Adrenal gland (tissue), 12 donors: ENCODE data around the gene CRYBG2. TPM values are rescaled to one million over a fixed set of nuclear protein-coding genes. Genes with fewer than 3 reads are reported as not detected.

ENCODE experiments used
- DNase-seq, 7 donors: peaks; one replicate each; pipeline ENCODE4 v3.0.0-alpha.2; 2019 to 2020
- H3K27ac ChIP-seq, 5 donors: fragments of 200-600 bp; sonication (generic) in 4 of 5; 1 replicate in 3 of 5; 2 replicates in 2 of 5; pipeline versions ENCODE4 v1.5.1 to v1.8.0; 2016 to 2020; ENCODE audit warnings: mild to moderate bottlenecking in 1 of 5
- H3K27me3 ChIP-seq: fragments of 200-600 bp; 2 replicates; pipeline ENCODE4 v1.8.0; 2021
- H3K36me3 ChIP-seq, 2 donors: fragments of 200-600 bp; replicated peaks in 1 of 2; 1 replicate in 1 of 2; 2 replicates in 1 of 2; pipeline versions ENCODE4 v1.5.1 to v1.8.0; 2018 to 2022
- H3K4me1 ChIP-seq, 2 donors: fragments of 200-600 bp; replicated peaks in 1 of 2; 1 replicate in 1 of 2; 2 replicates in 1 of 2; pipeline versions ENCODE4 v1.5.1 to v1.8.0; 2018 to 2021
- H3K4me3 ChIP-seq, 4 donors: fragments of 200-600 bp; sonication (generic) in 3 of 4; one replicate each; pipeline ENCODE4 v1.5.1; 2016 to 2018
- H3K9me3 ChIP-seq, 3 donors: fragments of 200-600 bp; sonication (generic) in 1 of 3; replicated peaks in 1 of 3; 1 replicate in 2 of 3; 2 replicates in 1 of 3; pipeline versions ENCODE4 v1.5.1 to v1.8.0; 2016 to 2021
- POLR2A ChIP-seq, 2 donors: fragments of 450-650 bp; IDR thresholded peaks; one replicate each; pipeline ENCODE4 v1.6.1; 2017; ENCODE audit warnings: antibody characterized with exemption in 2 of 2, mild to moderate bottlenecking in 2 of 2, moderate library complexity in 1 of 2
- WGBS, 4 donors: extraction: QIAGEN DNeasy Blood & Tissue Kit in 2 of 4; methylation state at CpG; one replicate each; pipeline versions ENCODE4 v1.1.5 to v1.1.7; 2013 to 2017; 5-methylcytosine and 5-hydroxymethylcytosine counted together
- intact Hi-C, 2 donors: fragments of 100-400 bp; cut with DNase I; formaldehyde crosslinking; loops; one replicate each; pipeline versions ENCODE4 v1.14.1 to v1.15.0; 2022 to 2023
- polyA plus RNA-seq, 3 donors: library from polyadenylated mRNA; stranded (reverse); fragments of 200-250 nt in 2 of 3; fragments of 350-450 nt in 1 of 3; fragmentation: Illumina TruSeq in 1 of 3; extraction: RNeasy Lipid Tissue Mini Kit (QIAGEN cat#74804) in 1 of 3; gene quantifications; one replicate each; pipeline ENCODE4 v1.2.3, GENCODE V29; 2013 to 2014
- total RNA-seq, 9 donors: library from RNA; depleted of rRNA in 4 of 9; stranded (reverse); fragments of >200 nt in 4 of 9; fragments of 120-200 nt in 1 of 9; fragmentation: NEBNext Ultra II Directional in 1 of 9; extraction: Animal tissue kit (Norgen Biotek cat#: 25700) in 1 of 9; gene quantifications; one replicate each; pipeline versions ENCODE4 v1.1.0 to v1.2.4, GENCODE V29; 2013 to 2023
- TF ChIP-seq, protein P1 (sequence below), 6 experiments: fragments of 450-650 bp in 4 of 6; fragments of 200-600 bp in 2 of 6; sonication (generic) in 1 of 6; IDR thresholded peaks; 1 replicate in 5 of 6; 2 replicates in 1 of 6; pipeline versions ENCODE4 v1.5.1 to v1.8.0; 2016 to 2021; ENCODE audit warnings: antibody characterized with exemption in 6 of 6, mild to moderate bottlenecking in 2 of 6, moderate library complexity in 1 of 6
- donor health status: healthy with polysubstance abuse.
- donor health status: Bipolar disorder and iron deficiency.
- donor health status: DM: yes; HTN: yes; CAD: no.
- donor health status: DM: no; HTN: no; CAD: no.
- donor health status: DM: no; HTN: no; CAD: no.
- donor health status: DM: yes; HTN: yes; CAD: no.

Gene CRYBG2
- total and polyA plus RNA-seq, 12 donors = 0.17 to 0.48 (median 0.20) TPM; not detected in 9

DNA sequence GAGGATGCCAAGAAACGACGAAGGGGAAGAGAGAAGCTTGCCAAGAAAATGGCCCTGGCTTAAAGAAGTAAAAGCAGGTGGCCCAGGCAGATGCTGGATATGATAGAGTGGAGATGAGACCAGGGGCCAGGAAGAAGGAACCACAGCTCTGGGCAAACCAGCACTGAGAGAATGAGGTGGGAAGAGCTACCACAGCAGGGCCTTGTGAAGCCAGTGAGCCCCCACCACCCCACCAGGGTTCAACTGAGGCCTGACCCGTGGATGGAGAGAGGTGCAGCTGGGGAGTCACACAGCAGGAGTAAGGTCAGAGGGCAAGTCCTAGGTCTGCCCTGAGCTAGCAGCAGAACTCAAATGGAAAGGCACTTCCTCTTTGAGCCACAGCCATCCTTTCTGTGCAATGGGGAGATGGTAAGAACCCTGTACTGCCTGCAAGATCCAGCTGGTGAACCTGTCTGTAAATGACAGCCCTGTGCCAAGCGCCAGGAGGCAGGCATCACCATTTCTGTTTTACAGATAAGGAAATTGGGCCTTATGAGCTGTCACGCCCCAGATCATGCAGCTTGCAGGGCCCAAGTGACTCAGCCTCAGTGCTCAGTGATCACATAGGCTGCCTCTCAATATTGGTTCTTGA, 65.5 kb downstream of the CRYBG2 start:
- DNase-seq = peak in 2 of 7 donors; percentile 24 to 67
- intact Hi-C loops = no loop called here
- peaks cover 0 to 33% of the 10 kb centered on the region in 2 donors for H3K4me1 ChIP-seq
- no peaks in the 10 kb centered on the region for H3K36me3 ChIP-seq
- H3K4me3 ChIP-seq = no peak overlapping the region
- no peaks in the 10 kb centered on the region for H3K9me3 ChIP-seq
- no peaks in the 10 kb centered on the region for H3K27me3 ChIP-seq
- 49 to 58% (median 55%) methylated on average over 5 of the region's 5 CpGs for WGBS, 4 donors
- TF ChIP-seq, protein P1, sequence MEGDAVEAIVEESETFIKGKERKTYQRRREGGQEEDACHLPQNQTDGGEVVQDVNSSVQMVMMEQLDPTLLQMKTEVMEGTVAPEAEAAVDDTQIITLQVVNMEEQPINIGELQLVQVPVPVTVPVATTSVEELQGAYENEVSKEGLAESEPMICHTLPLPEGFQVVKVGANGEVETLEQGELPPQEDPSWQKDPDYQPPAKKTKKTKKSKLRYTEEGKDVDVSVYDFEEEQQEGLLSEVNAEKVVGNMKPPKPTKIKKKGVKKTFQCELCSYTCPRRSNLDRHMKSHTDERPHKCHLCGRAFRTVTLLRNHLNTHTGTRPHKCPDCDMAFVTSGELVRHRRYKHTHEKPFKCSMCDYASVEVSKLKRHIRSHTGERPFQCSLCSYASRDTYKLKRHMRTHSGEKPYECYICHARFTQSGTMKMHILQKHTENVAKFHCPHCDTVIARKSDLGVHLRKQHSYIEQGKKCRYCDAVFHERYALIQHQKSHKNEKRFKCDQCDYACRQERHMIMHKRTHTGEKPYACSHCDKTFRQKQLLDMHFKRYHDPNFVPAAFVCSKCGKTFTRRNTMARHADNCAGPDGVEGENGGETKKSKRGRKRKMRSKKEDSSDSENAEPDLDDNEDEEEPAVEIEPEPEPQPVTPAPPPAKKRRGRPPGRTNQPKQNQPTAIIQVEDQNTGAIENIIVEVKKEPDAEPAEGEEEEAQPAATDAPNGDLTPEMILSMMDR (IDR thresholded peaks at IDR 0.05) = no peak
- TF ChIP-seq POLR2A (IDR thresholded peaks at IDR 0.05) = no peak
- H3K27ac ChIP-seq = peak overlapping the region in 3 of 5 donors; percentile 33 to 74 (median 52)

DNA sequence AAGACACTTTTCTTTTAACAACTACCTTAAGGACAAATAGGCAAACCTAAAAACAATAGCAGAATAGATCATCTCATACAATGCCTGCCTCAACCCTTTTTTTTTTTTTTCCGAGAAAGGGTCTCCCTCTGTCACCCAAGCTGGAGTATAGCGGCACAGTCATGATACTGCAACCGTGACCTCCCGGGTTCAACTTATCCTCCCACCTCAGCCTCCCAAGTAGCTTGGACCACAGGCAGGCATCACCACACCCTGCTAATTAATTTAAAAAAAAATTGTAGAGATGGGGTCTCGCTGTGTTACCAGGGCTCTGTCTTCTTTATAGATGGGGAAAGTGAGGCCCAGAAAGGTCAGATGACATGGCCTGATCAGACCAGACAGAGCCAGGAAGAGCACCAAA, 66.1 kb downstream of the CRYBG2 start:
- Histone ChIP-seq H3K4me3 (no peak overlapping the region), H3K4me1 (peaks cover 0 to 33% of the 10 kb centered on the region in 2 donors), H3K36me3 (no peaks in the 10 kb centered on the region), H3K27ac (peak overlapping the region in 1 of 5 donors; percentile 74), H3K9me3 (no peaks in the 10 kb centered on the region), H3K27me3 (no peaks in the 10 kb centered on the region)
- WGBS, 4 donors = 80 to 97% (median 88%) methylated on average over 5 of the region's 5 CpGs
- no peak for DNase-seq
- TF ChIP-seq POLR2A (IDR thresholded peaks at IDR 0.05) = no peak
- TF ChIP-seq, protein P1 (IDR thresholded peaks at IDR 0.05) = no peak
- intact Hi-C loops = no loop called here

DNA sequence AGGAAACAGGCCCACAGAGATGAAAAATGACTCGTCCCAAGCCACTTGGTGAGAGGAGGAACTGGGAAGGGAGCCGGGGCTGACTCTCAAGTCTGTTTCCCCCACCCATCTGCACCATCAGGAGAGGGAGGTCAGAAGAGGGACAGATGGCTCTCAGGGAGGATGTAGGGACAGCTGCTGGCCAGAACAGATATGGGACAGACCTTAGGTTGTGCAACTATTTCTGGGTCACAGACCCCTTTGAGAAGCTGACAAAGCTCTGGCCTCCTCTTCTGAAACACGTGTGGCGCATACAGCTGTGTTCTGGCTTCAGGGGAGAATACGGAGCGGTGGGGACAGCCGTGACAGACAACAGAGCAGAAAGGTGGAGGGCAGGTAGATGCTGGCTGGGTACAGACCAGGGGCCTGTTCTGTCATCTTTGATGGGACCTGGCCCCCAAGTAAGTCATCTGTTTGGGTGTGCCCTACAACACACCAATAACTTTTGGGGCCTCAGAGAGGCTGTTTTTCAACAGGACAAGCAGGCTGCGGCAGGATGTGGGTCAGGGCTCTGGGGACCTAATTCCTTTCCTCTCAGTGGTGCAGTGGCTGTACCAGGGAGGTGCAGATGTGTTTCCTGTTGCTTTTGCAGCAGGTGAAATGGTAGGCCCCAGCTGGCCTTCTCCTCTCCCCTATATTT, 66.8 kb downstream of the CRYBG2 start:
- TF ChIP-seq, protein P1 (IDR thresholded peaks at IDR 0.05) = no peak
- no peak for TF ChIP-seq POLR2A (IDR thresholded peaks at IDR 0.05)
- no peaks in the 10 kb centered on the region for H3K27me3 ChIP-seq
- no peaks in the 10 kb centered on the region for H3K9me3 ChIP-seq
- H3K4me1 ChIP-seq = peaks cover 0 to 33% of the 10 kb centered on the region in 2 donors
- no peak overlapping the region for H3K4me3 ChIP-seq
- peak overlapping the region in 1 of 5 donors; percentile 62 for H3K27ac ChIP-seq
- intact Hi-C loops = no loop called here
- 60 to 81% (median 67%) methylated on average over 8 of the region's 8 CpGs for WGBS, 4 donors
- DNase-seq = peak in 3 of 7 donors; percentile 32 to 65 (median 41)
- no peaks in the 10 kb centered on the region for H3K36me3 ChIP-seq

DNA sequence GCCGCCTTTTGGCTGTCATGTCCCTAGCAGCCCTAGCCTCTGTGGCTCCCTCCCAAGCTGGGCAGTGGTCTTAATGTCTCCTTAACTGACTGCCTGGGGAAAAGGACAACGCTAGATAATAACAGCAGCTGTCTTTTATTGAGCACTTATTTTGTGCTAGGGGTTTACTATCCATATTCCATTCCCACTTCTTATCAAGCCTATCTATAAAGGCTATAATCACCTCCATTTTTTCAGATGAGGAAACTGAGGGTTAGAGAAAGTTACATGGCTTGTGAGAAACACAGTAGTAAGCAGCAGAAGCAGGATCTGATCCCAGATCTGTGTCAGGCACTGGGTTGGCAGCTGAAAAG, 67.9 kb downstream of the CRYBG2 start:
- H3K36me3 ChIP-seq = no peaks in the 10 kb centered on the region
- H3K4me1 ChIP-seq = peaks cover 0 to 39% of the 10 kb centered on the region in 2 donors
- H3K4me3 ChIP-seq = no peak overlapping the region
- TF ChIP-seq, protein P1 (IDR thresholded peaks at IDR 0.05) = no peak
- no peak for TF ChIP-seq POLR2A (IDR thresholded peaks at IDR 0.05)
- H3K9me3 ChIP-seq = no peaks in the 10 kb centered on the region
- H3K27ac ChIP-seq = peak overlapping the region in 1 of 5 donors; percentile 62
- DNase-seq = no peak
- WGBS, 4 donors = 74 to 92% (median 88%) methylated on average over 1 to 2 of the region's 2 CpGs
- intact Hi-C loops = no loop called here
- no peaks in the 10 kb centered on the region for H3K27me3 ChIP-seq
